NCI-H1092 treated with DMSO at 0.1 percent for 48 hours (cell line): ENCODE results near the gene AIF1.
A peak's percentile ranks its signal among the peaks of the same experiment; 100 is the strongest.
"Not testable (repeated sequence)": the region's sequence is repeated elsewhere in the genome, so short reads cannot be mapped to it uniquely, and the experiment has no call there.

Source experiments
- DNase-seq: peaks from one replicate; lab custom pipeline; 2025; lab: John Stamatoyannopoulos, UW

AIF1 gene

GRCh38 chr6:31580807-31581433 is 34.1 kb upstream of the AIF1 start:
- peak; percentile 31 for DNase-seq

- no peak for DNase-seq
Observed at GRCh38 chr6:31581434-31582229, 33.4 kb upstream of the AIF1 start.

GRCh38 chr6:31582230-31582643 is 32.8 kb upstream of the AIF1 start, which contains the start of gene LTB:
TSS of gene LTB (minus strand) at chr6:31582424. CDS start at chr6:31582417, 7 bp downstream.
- no peak for DNase-seq

- no peak for DNase-seq
Observed at GRCh38 chr6:31585491-31585890, 29.5 kb upstream of the AIF1 start.

- DNase-seq = no peak
Observed at GRCh38 chr6:31586008-31586407, 29.0 kb upstream of the AIF1 start, which contains the start of gene LST1. TSS of gene LST1 (plus strand) at chr6:31586277. CDS start at chr6:31587300, 1,023 bp downstream.

- DNase-seq = no peak
Observed at GRCh38 chr6:31586599-31587281, 28.3 kb upstream of the AIF1 start.

GRCh38 chr6:31587791-31588777 is 26.9 kb upstream of the AIF1 start:
- DNase-seq = no peak

GRCh38 chr6:31588871-31589650 is 26.0 kb upstream of the AIF1 start:
- DNase-seq = no peak

GRCh38 chr6:31590691-31591090 is 24.3 kb upstream of the AIF1 start:
- not testable (repeated sequence) for DNase-seq

- no peak for DNase-seq
Observed at GRCh38 chr6:31592396-31592771, 22.6 kb upstream of the AIF1 start.

- DNase-seq = peak; percentile 29
Observed at GRCh38 chr6:31597006-31597405, 18.0 kb upstream of the AIF1 start.

GRCh38 chr6:31607317-31607716 is 7.7 kb upstream of the AIF1 start:
- DNase-seq = no peak

GRCh38 chr6:31609519-31610406 is 5.3 kb upstream of the AIF1 start:
- DNase-seq = peak; percentile 13

GRCh38 chr6:31610968-31611367 is 4.1 kb upstream of the AIF1 start:
- DNase-seq = no peak

- no peak for DNase-seq
Observed at GRCh38 chr6:31614075-31614619, 887 bp upstream of the AIF1 start.

GRCh38 chr6:31615748-31616147 is 714 bp downstream of the AIF1 start:
- DNase-seq = no peak

GRCh38 chr6:31617010-31617409 is 2.0 kb downstream of the AIF1 start:
- no peak for DNase-seq

- DNase-seq = peak; percentile 97
Observed at GRCh38 chr6:31619805-31620585, 5.0 kb downstream of the AIF1 start.
